ENCODE data around the gene PRDX2. TPM values are rescaled to one million over a fixed set of nuclear protein-coding genes. Genes with fewer than 3 reads are reported as not detected.
"Not testable (repeated sequence)": the region's sequence is repeated elsewhere in the genome, so short reads cannot be mapped to it uniquely, and the experiment has no call there.

The PRDX2 gene
- polyA plus RNA-seq, 1 donor: 162 TPM

DNA sequence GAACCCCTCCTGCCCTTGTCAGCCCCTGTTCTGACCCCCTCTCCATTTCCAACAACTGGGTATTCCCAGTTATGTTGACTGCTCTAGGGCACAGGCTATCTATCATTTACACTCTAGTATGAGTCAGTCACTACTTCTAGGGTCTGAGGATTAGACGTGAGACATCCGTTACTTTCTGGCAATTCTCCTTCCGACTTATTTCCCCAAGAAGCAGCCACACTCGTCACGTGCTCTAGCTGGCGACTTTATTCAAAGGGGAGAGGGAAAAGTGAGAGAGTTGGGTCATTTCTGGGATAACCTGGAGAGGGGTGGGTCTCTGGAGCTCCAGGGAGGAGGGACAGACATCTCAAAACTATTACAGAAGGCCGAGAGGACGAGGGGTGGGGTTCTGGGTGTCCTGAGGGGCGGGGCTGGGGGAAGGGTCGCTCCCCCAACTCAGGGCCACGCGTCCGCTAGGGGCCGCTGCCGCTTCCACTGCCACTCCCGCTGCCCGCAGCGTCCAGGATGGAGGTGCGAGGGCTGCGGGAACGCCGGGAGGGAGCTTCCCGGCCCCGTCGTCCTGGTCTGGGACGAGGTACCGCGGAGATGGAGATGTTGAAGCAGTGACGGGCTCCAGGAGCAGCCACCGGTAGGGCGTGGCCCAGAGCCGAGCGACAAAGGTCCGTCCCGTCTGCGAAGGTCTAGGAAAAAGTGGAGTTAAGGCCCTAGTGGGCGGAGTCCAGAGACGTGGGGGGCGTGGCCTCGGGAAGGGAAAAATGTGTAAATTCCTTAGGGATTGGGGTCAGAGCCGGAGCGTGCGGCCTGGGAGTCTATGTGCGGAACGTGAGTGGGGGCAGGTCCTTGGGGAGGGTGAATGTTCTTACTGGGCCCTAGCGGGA lies 23.9 kb upstream of the PRDX2 start:
- DNase-seq (ENCODE audit: low read depth): no peak

DNA sequence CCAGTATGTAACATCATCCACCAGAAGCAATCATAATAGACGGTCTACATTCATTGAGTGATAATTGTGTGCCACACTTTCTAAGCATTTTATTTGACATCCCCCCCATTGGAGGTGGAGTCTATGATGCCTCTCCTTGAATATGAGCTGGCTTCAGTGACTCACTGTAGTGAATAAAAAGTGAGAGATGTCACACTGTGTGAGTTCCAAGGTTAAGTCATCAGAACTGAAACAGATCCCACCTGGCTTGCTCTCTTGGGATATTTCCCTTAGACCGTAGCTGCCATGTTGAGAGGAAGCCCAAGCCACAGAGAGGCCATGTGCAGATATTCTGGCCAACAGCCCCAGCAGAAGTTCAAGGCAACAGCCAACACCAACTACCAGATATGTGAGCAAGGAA lies 20.2 kb upstream of the PRDX2 start:
- DNase-seq (ENCODE audit: low read depth): no peak

DNA sequence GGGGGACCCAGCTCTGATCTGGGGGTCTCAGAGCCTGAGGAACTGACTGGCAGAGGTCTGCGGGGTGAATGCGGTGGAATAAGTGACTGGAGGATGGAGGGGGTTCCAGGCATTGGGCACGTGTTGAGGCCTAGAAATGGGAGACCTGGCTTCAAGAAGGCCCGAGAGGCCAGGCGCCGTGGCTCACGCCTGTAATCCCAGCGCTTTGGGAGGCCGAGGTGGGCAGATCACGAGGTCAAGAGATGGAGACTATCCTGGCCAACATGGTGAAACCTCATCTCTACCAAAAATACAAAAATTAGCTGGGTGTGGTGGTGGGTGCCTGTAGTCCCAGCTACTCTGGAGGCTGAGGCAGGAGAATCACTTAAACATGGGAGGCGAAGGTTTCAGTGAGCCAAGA lies 16.2 kb upstream of the PRDX2 start:
- DNase-seq (ENCODE audit: low read depth): not testable (repeated sequence)

DNA sequence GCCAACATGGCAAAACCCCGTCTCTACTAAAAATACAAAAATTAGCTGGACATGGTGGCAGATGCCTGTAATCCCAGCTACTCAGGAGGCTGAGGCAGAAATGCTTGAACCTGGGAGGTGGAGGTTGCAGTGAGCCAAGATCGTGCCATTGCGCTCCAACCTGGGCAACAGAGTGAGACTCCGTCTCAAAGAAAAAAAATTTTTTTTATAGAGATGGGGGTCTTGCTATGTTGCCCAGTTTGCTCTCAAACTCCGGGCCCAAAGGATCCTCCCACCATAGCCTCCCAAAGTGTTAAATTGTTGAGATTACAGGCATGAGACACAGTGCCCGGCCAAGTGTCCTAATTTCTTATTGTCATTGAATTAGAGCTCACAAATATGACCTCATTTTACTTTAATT lies 15.6 kb upstream of the PRDX2 start:
- DNase-seq (ENCODE audit: low read depth): not testable (repeated sequence)

DNA sequence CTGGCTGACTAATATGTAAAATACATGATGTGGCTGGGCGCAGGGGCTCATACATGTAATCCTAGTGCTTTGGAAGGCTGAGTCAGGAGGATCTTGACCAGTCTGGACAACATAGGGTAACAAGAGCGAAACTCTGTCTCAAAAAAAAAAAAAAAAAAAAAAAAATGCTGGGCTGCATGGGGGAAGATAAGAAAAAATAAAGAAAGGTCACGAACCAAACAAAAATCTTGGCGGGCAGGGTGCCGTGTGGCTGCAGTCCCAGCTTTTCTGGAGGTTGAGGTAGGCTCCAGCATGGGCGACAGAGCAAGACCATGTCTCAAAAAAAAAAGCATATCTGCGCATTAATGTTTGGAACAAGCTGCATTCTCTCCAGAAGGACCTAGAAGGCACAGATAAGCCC lies 13.5 kb upstream of the PRDX2 start:
- no peak for DNase-seq (ENCODE audit: low read depth)

DNA sequence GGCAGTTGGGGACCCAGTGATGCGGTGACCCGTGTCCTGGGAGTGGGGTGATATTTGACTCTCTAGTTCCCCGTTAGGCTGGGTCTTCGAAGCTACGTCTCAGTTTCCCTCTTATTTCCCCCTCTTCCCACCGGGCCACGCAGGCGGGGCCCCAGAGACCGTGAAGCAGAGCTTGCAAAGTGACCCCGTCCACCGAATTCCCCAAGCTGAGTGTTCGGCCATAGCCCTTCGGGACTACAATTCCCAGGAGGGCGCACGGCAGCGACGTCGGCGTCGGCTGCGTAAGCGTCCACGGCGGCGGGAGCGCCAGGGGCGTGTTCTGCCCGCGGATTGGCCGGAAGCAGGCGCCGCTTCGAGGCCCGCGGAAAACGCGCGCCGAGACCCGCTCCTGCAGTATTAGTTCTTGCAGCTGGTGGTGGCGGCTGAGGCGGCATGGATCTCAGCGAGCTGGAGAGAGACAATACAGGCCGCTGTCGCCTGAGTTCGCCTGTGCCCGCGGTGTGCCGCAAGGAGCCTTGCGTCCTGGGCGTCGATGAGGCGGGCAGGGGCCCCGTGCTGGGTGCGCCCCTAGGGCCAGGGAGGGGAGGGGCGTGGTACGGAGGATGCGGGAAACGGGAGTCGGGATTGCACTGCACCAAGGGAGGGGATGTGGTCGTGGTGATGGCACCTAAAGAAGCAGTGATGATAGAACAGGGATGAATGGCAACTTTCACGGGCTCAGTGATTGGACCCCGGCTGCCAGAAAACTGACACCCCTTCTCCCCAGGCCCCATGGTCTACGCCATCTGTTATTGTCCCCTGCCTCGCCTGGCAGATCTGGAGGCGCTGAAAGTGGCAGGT lies 4.9 kb upstream of the PRDX2 start, which contains the start of gene RNASEH2A:
TSS of gene RNASEH2A (plus strand) at position 343 of the 840 bp plus-strand sequence. CDS start at position 433, 90 bp downstream.
- no peak for DNase-seq (ENCODE audit: low read depth)

DNA sequence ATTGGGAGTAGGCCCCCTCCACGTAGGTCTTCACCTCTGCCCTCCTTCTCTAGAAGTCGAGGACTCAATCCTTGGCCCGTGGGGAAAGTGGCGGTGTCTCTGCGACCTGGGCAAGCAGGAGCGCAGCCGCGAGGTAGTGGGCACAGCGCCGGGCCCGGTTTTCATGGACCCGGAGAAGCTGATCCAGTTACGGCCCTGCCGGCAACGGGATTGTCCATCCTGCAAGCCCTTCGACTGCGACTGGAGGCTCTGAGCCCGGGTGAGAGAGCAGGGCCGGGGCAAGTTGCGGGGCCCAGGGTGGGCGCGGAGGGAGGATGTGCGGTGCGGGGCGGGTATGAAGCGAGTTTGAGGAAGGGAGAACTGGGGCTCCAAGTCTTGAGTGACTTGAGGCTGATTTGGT lies 2.5 kb upstream of the PRDX2 start:
- no peak for DNase-seq (ENCODE audit: low read depth)

DNA sequence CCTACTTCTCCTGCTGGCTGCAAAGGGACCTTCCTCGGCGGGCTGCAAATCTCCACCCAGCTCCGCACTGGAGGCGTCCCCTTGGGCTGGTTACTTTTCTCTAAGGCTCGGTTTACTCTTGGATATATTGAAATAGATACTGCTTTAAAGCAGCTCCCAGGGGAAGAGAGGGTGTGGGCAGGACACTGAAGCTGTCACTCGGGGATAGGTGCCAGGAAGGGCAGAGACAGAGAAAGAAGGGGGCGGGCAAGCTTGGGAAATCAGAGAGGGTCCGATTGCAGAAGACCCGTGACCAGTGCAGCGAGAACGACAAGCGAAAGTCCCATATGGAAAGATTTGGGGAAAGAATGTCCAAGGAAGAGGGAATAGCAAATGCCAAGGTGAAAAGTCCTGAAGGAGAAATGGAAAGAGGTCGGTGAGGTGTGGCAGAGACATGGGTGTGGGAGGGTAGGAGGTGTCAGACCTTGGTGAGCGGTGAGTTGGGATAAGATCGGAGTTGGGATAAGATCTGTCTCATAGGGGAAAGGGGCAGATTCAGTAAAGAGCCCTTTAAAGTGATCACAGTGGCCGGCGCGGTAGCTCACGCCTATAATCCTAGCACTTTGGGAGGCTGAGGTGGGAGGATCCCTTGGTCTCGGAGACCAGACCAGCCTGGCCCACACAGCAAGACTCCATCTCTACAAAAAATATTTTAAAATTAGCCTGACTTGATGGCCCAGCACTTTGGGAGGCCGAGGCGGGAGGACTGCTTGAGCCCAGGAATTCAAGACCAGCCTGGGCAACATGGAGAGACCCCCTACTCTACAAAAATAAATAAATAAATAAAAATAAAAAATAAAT lies 887 bp upstream of the PRDX2 start:
- no peak for DNase-seq (ENCODE audit: low read depth)

DNA sequence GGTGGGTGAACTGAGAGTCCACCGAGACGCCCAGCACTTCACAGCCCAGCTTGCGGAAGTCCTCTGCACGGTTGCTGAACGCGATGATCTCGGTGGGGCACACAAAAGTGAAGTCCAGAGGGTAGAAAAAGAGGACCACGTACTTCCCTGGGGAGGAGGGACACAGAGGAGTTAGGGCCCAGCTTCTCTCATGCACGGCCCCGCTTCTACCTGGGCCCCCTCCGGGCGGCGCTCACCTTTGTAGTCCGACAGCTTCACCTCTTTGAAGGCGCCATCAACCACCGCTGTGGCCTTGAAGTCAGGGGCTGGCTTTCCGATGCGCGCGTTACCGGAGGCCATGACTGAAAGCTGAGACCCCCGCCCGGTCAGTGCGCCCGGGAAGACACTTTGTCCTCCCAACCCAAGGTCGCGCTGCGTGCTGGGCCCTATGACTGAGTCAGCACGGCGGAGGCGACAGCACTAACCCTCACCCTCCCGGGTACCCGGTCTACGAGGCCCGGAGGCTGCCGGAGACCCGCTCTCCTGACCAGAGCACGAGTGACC lies 606 bp downstream of the PRDX2 start:
- DNase-seq (ENCODE audit: low read depth): no peak

DNA sequence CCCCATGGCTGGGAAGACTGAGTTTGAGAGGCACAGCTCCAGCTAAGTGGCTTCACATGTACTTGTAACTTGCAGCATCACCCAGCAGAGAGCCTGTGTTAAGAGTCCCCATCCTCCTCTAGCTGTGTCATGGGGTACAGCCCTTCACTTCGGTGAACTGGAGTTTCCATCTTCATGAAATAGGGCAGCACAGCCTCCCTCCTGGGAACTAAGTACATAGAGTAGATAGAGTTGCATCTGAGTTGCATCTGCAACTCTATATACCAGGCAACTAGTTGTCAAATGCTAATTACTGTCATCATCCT lies 1.2 kb downstream of the PRDX2 start:
- DNase-seq (ENCODE audit: low read depth): no peak

DNA sequence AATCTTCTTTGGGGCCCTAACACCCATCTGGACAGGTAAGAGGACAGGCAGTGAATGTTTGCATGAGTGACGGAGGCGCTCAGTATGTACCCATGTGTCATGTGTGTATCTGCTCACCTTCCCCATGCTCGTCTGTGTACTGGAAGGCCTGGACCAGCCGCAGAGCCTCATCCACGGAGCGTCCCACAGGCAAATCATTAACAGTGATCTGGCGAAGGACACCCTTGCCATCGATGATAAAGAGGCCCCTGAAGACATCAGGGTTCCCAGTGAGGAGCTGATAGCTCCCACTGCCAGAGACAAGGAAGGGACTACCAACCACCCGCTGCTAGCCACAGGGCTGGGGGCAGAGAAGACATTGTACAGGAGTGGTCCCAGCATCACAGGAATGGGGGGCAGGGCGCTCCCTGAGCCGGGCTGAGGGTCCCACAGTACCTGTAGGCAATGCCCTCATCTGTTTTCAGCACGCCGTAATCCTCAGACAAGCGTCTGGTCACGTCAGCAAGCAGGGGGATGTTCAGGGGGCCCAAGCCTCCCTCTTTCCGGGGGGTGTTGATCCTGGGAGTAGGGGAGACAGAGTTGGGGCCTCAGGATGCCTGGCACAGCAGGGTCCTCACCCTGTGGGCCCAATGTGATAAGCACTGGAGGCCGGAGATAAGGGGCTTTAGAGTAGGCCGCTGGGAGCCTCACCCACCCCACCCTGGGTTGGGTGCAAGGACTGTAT lies 1.7 kb downstream of the PRDX2 start:
- DNase-seq (ENCODE audit: low read depth): no peak

DNA sequence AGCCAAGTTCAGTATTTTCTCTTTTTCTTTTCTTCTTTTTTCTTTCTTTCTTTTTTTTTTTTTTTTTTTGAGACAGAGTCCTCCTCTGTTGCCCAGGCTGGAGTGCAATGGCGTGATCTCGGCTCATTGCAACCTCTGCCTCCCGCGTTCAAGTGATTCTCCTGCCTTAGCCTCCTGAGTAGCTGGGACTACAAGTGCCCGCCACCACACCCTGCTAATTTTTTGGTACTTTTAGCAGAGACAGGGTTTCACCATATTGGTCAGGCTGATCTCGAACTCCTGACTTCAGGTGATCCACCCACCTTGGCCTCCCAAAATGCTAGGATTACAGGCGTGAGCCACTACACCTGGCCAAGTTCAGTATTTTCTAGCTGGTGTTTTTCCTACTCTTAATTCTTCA lies 4.0 kb downstream of the PRDX2 start:
- DNase-seq (ENCODE audit: low read depth): not testable (repeated sequence)

DNA sequence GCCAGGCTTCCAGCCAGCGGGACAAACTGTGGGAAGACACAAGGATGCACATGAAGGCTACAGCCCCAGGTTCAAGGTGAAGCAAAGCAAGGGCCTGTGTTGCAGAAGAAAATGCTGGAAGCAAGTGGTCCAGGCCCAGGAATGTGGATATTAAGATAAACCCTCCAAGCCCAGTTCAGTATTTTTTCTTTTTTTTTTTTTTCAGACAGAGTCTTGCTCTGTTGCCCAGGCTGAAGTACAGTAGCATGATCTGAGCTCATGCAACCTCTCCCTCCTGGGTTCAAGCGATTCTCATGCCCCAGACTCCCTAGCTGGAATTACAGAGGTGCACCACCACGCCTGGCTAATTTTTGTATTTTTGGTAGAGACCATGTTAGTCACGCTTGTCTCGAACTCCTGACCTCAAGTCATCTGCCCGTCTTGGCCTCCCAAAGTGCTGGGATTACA lies 4.4 kb downstream of the PRDX2 start:
- no peak for DNase-seq (ENCODE audit: low read depth)

DNA sequence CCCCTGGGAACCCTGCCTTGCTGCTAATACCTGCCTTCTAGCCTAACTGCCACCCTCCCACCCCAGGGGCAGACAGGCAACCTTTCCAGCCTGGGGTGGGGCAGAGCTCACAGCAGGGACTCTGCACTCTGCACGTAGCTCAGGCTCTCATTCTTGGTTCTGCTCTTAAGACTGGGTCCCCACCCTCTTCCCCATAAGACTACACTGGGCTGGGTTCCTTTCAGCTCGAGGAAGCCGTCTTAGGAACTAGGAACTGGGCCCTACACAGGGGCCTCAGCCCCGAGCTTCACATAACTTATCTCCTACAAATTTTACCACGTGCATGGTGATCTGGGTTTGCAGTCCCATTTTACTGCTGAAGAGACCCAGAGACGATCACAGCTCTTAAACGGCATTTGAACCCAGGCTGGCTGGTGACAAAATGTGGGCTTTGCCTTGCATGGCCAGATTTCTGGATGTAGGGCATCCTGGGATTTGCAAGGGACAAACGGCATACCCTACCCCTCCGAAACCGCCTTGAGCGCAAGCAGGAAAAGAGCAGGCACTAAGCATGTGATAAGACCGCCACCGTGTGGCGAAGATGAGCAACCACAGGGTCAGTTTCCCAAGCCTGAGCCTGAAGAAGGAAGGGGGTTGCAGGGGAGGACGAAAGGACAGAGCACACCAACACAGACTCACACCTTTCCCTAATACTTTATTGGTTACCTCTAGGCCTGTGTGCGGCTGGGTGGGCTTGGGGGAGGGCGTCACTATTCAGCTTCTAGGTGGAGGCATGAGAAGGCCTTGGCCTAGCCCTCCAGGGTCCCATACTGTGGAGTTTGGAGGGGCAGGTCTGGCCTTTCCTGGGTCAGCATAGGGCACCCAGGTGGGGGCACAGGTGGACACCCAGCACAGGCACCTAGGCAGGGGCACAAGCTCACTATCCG lies 5.2 kb downstream of the PRDX2 start:
- no peak for DNase-seq (ENCODE audit: low read depth)

DNA sequence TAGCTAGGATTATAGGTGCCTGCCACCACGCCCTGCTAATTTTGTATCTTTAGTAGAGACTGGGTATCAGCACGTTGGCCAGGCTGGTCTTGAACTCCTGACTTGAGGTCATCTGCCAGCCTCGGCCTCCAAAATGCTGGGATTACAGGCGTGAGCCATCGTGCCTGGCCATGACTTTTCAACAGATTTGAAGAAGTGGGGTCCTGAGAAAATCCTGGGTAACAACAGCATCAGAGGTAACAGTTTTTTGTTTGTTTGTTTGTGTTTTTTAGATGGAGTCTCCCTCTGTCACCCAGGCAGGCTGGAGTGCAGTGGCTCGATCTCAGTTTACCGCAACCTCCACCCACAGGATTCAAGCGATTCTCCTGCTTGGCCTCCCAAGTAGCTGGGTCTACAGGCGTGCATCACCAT lies 6.6 kb downstream of the PRDX2 start:
- DNase-seq (ENCODE audit: low read depth): no peak

DNA sequence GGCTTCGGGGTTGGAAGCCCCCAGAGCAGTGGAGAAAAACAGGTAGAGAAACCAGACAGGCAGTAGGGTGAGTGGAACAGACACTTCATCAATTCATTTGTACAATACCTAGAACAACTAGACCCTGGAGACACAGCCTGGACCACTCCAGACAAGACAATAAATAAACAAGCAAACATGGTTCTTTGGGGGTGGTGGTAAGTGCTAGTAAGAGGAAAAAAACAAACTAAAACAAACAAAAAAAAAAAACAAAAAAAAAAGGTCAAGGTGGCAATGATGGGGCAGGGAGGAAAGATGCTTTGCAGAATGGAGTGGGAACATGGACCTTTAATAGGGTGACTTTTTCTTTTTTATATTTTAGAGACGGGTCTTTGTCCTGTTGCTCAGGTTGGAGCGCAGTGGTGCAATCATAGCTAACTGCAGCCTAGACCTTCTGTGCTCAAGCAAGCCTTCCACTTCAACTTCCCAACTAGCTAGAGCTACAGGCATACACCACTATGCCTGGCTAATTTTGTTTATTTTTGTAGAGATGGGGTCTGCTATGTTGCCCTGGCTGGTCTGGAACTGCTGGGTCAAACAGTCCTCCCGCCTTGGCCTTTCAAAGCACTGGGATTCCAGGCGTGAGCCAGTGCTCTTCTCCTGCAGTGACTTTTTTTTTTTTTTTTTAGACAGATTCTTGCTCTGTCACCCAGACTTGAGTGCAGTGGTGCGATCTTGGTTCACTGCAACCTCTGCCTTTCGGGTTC lies 7.2 kb downstream of the PRDX2 start:
- no peak for DNase-seq (ENCODE audit: low read depth)

DNA sequence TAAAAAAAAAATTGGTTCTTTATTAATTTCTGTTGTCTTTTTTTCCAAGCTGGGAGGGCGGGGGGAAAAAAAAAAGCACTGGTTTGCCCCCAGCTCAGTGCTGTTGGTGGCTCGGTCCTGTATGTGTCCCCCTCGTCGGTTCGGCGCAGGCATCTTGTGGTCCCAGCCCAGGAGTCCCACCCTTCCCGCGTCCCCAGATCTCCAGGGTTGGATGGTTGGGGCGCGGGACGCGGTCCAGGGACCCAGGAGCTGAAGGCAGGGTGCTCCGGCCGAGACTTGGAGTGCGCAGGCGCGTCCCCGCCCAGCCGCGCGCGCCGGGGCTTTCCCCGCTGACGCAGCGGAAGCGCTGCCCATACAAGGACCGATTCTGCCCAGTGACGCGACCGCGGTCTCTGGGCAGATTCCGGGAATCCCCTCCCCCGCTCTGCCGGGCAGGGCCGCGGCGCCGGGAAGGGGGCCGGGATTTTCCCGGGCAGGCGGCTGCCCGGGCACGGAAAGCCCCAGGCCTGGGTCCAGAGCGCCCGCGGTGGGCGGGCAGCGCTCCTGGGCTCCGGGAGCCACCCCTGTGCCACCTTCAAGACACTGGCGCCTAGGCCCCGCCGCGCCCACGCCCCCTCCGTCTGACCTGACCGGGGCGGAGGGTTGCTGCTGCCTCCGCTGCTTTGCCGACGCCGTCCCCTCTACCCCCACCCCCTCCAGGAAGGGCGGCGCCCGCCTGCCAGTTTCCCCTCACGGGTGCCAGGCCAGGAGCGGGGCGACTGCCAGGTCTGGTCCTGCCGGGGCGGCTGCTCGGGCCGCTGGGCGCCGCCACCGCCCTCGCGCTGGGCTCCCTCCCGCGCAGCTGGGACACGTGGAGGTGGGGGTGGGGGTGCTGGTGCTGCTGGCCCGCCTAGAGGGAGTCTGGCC lies 8.1 kb downstream of the PRDX2 start:
- DNase-seq (ENCODE audit: low read depth): no peak

DNA sequence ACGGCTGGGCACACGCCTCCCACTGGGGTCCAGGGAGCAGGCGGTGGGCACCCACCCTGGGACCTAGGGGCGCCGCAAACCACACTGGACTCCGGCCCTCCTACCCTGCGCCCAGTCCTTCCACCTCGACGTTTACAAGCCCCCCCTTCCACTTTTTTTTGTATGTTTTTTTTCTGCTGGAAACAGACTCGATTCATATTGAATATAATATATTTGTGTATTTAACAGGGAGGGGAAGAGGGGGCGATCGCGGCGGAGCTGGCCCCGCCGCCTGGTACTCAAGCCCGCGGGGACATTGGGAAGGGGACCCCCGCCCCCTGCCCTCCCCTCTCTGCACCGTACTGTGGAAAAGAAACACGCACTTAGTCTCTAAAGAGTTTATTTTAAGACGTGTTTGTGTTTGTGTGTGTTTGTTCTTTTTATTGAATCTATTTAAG lies 8.7 kb downstream of the PRDX2 start:
- no peak for DNase-seq (ENCODE audit: low read depth)
